ENCODE results near the gene PTDSS2. TPM values are rescaled to one million over a fixed set of nuclear protein-coding genes. Genes with fewer than 3 reads are reported as not detected.
"Not testable (repeated sequence)": the region's sequence is repeated elsewhere in the genome, so short reads cannot be mapped to it uniquely, and the experiment has no call there.

The PTDSS2 gene
- total RNA-seq, 1 donor from 2014 or later, result 50.4 TPM

DNA sequence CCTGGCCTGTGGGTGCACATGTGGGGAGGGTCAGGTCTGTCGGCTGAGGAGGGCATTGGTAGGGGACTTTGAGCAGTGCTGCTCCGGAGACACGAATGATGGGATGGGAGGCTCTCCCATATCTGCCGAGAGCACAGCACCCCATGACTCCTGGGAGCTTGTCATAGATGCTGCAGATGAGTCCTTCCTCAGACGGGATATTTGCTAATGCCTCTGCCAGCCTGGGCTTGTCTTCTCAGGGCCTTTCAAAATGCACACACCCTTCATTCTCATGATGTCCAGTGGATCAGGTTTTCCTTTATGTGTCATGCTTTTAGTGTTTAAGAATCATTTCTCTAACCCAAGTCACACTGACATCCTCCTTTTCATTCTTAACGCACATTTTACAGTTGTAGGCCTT is 65.1 kb downstream of the PTDSS2 start:
- Mint-ChIP-seq H3K4me1 (ENCODE audit: low read depth) (peaks cover 1% of the 10 kb centered on the region), H3K9me3 (ENCODE audit: low read depth) (peaks cover 6% of the 10 kb centered on the region)

GRCh38 chr11:516400-516799 is 66.3 kb downstream of the PTDSS2 start:
- no peak for TF ChIP-seq CTCF (IDR thresholded peaks at IDR 0.05; ENCODE audit: unreplicated experiment)
- Mint-ChIP-seq H3K9me3 (ENCODE audit: low read depth) (peaks cover 12% of the 10 kb centered on the region), H3K4me3 (ENCODE audit: low read depth) (no peak overlapping the region), H3K27ac (no peak overlapping the region), H3K36me3 (ENCODE audit: insufficient read depth) (peaks cover 28% of the 10 kb centered on the region), H3K27me3 (no peaks in the 10 kb centered on the region), H3K4me1 (ENCODE audit: low read depth) (peaks cover 1% of the 10 kb centered on the region)
- no peak for DNase-seq (ENCODE audit: low spot score, unreplicated experiment)

More for the DNA sequence above, 65.1 kb downstream of the PTDSS2 start:
- no peak for TF ChIP-seq CTCF (IDR thresholded peaks at IDR 0.05; ENCODE audit: unreplicated experiment)
- Mint-ChIP-seq H3K27ac (no peak overlapping the region), H3K27me3 (no peaks in the 10 kb centered on the region), H3K4me3 (ENCODE audit: low read depth) (no peak overlapping the region), H3K36me3 (ENCODE audit: insufficient read depth) (peaks cover 23% of the 10 kb centered on the region)
- no peak for DNase-seq (ENCODE audit: low spot score, unreplicated experiment)

DNA sequence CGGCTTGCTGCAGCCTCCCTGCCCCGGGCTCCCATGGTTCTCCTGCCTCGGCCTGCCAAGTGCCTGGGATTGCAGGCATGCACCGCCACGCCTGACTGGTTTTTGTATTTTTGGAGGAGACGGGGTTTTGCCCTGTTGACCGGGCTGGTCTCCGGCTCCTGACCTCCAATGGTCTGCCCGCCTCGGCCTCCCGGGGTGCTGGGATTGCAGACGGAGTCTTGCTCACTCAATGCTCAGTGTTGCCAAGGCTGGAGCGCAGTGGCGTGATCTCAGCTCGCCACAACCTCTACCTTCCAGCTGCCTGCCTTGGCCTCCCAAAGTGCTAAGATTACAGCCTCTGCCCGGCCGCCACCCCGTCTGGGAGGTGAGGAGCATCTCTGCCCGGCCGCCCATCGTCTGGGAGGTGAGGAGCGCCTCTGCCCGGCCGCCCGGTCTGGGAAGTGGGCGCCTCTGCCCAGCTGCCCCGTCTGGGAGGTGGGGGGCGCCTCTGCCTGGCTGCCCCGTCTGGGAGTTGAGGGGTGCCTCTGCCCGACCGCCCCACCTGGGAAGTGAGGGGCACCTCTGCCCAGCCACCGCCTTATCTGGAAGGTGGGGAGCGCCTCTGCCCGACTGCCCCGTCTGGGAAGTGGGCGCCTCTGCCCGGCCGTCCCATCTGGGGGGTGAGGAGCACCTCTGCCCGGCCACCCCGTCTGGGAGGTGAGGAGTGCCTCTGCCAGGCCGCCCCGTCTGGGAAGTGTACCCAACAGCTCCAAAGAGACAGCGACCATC is 67.0 kb downstream of the PTDSS2 start:
- Mint-ChIP-seq H3K36me3 (ENCODE audit: insufficient read depth) (peaks cover 25% of the 10 kb centered on the region), H3K9me3 (ENCODE audit: low read depth) (peaks cover 12% of the 10 kb centered on the region)
- not testable (repeated sequence) for H3K4me1 Mint-ChIP-seq (ENCODE audit: low read depth); H3K27ac Mint-ChIP-seq; H3K27me3 Mint-ChIP-seq; DNase-seq (ENCODE audit: low spot score, unreplicated experiment); H3K4me3 Mint-ChIP-seq (ENCODE audit: low read depth)

GRCh38 chr11:518463-519202 is 68.6 kb downstream of the PTDSS2 start:
- no peak for DNase-seq (ENCODE audit: low spot score, unreplicated experiment)
- TF ChIP-seq CTCF (IDR thresholded peaks at IDR 0.05; ENCODE audit: unreplicated experiment), result peak; percentile 76
- no peak overlapping the region for H3K4me3 Mint-ChIP-seq (ENCODE audit: low read depth)
- H3K9me3 Mint-ChIP-seq (ENCODE audit: low read depth), result peaks cover 12% of the 10 kb centered on the region
- no peaks in the 10 kb centered on the region for H3K27me3 Mint-ChIP-seq
- peaks cover 25% of the 10 kb centered on the region for H3K36me3 Mint-ChIP-seq (ENCODE audit: insufficient read depth)
- peaks cover 1% of the 10 kb centered on the region for H3K4me1 Mint-ChIP-seq (ENCODE audit: low read depth)
- H3K27ac Mint-ChIP-seq, result no peak overlapping the region

GRCh38 chr11:520428-521176 is 70.5 kb downstream of the PTDSS2 start:
- Mint-ChIP-seq H3K27me3 (no peaks in the 10 kb centered on the region), H3K4me1 (ENCODE audit: low read depth) (peaks cover 1% of the 10 kb centered on the region), H3K4me3 (ENCODE audit: low read depth) (no peak overlapping the region), H3K36me3 (ENCODE audit: insufficient read depth) (peaks cover 21% of the 10 kb centered on the region), H3K27ac (no peak overlapping the region), H3K9me3 (ENCODE audit: low read depth) (peaks cover 15% of the 10 kb centered on the region)
- no peak for DNase-seq (ENCODE audit: low spot score, unreplicated experiment)
- no peak for TF ChIP-seq CTCF (IDR thresholded peaks at IDR 0.05; ENCODE audit: unreplicated experiment)
